Inflammatory macrophage (primary cell): ENCODE measurements around the gene DPEP2NB.
"Not testable (repeated sequence)": the region's sequence is repeated elsewhere in the genome, so short reads cannot be mapped to it uniquely, and the experiment has no call there.

Experiments
- DNase-seq, 2 donors: peaks; one replicate each; pipeline ENCODE4 v3.0.0-alpha.2; 2020 to 2022

DPEP2NB gene

GRCh38 chr16:68009872-68010271 is 5.8 kb downstream of the DPEP2NB start:
- not testable (repeated sequence) for DNase-seq

- no peak for DNase-seq
Measured at GRCh38 chr16:68009157-68009735, 6.5 kb downstream of the DPEP2NB start.

GRCh38 chr16:68005786-68006286 is 9.9 kb downstream of the DPEP2NB start:
- peak; percentile 98 for DNase-seq

GRCh38 chr16:68005211-68005610 is 10.5 kb downstream of the DPEP2NB start:
- DNase-seq = peak; percentile 41 to 66

GRCh38 chr16:68003031-68003430 is 12.7 kb downstream of the DPEP2NB start:
- no peak for DNase-seq

GRCh38 chr16:68000450-68000849 is 15.3 kb downstream of the DPEP2NB start:
- DNase-seq = peak; percentile 56 to 60

GRCh38 chr16:67999985-68000384 is 15.7 kb downstream of the DPEP2NB start:
- DNase-seq = peak; percentile 80 to 86

GRCh38 chr16:67998779-67999688 is 16.7 kb downstream of the DPEP2NB start, which contains the start of gene DPEP2:
Gene DPEP2 (minus strand): TSS chr16:67999484. CDS start chr16:67993212, 6,272 bp downstream.
- peak; percentile 92 to 95 for DNase-seq

- DNase-seq = not testable (repeated sequence)
Measured at GRCh38 chr16:67998231-67998778, 17.4 kb downstream of the DPEP2NB start.

- DNase-seq = no peak
Measured at GRCh38 chr16:67996666-67997065, 19.0 kb downstream of the DPEP2NB start.

- DNase-seq = peak; percentile 74 to 79
Measured at GRCh38 chr16:67995423-67995822, 20.3 kb downstream of the DPEP2NB start.

- DNase-seq = not testable (repeated sequence)
Measured at GRCh38 chr16:67994040-67994408, 21.7 kb downstream of the DPEP2NB start.

GRCh38 chr16:67993207-67994039 is 22.3 kb downstream of the DPEP2NB start:
- peak; percentile 89 to 94 for DNase-seq

- no peak for DNase-seq
Measured at GRCh38 chr16:67992661-67993206, 23.0 kb downstream of the DPEP2NB start.

GRCh38 chr16:67990018-67990386 is 25.7 kb downstream of the DPEP2NB start:
- no peak for DNase-seq

GRCh38 chr16:67989322-67990017 is 26.2 kb downstream of the DPEP2NB start:
- no peak for DNase-seq

GRCh38 chr16:67988675-67989074 is 27.0 kb downstream of the DPEP2NB start:
- DNase-seq = no peak

GRCh38 chr16:67987460-67988160 is 28.1 kb downstream of the DPEP2NB start:
- no peak for DNase-seq

- DNase-seq = no peak
Measured at GRCh38 chr16:67986949-67987348, 28.8 kb downstream of the DPEP2NB start.

- DNase-seq = no peak
Measured at GRCh38 chr16:67982011-67982696, 33.6 kb downstream of the DPEP2NB start.
